H1 (cell line): Measurements from ENCODE around the gene TSHB.

Source experiments
- CHD1 ChIP-seq: IDR thresholded peaks from 2 replicates; pipeline ENCODE4 v1.6.1; 2012; ENCODE audit warnings: low read depth, low read length, improper control_type of control experiment
- CHD2 ChIP-seq: IDR thresholded peaks from 2 replicates; pipeline ENCODE4 v1.6.1; 2012; ENCODE audit warnings: low read length, improper control_type of control experiment
- EP300 ChIP-seq, 2 experiments: IDR thresholded peaks; 1 replicate in 1 of 2; 2 replicates in 1 of 2; pipeline ENCODE4 v1.6.1; 2011 to 2012; ENCODE audit warnings: low read depth in 2 of 2, low read length in 2 of 2, mild to moderate bottlenecking in 2 of 2, borderline replicate concordance in 1 of 2, inconsistent platforms in 1 of 2, moderate library complexity in 1 of 2
- EZH2 ChIP-seq: fragments of 200-600 bp; sonication (generic); IDR thresholded peaks from 2 replicates; pipeline ENCODE4 v1.7.1; 2012; ENCODE audit warnings: low read depth, mild to moderate bottlenecking, moderate library complexity, low read length, inconsistent platforms; ENCODE audit not compliant: severe bottlenecking
- JUND ChIP-seq: IDR thresholded peaks from 2 replicates; pipeline ENCODE4 v1.6.1; 2011; ENCODE audit warnings: mild to moderate bottlenecking, improper control_type of control experiment, low read length
- POLR2A ChIP-seq, 2 experiments: IDR thresholded peaks; 1 replicate in 1 of 2; 2 replicates in 1 of 2; pipeline ENCODE4 v1.6.1; 2011; ENCODE audit warnings: low read depth in 2 of 2, low read length in 2 of 2, mild to moderate bottlenecking in 2 of 2; ENCODE audit errors: control extremely low read depth in 1 of 2
- POLR2AphosphoS5 ChIP-seq: IDR thresholded peaks from 2 replicates; pipeline ENCODE4 v1.6.1; 2011; ENCODE audit warnings: low read depth, low read length
- POU5F1 ChIP-seq: IDR thresholded peaks from 2 replicates; pipeline ENCODE4 v1.6.1; 2011; ENCODE audit warnings: low read depth, mild to moderate bottlenecking, low read length, moderate library complexity
- RAD21 ChIP-seq, 2 experiments: IDR thresholded peaks in 1 of 2; conservative IDR thresholded peaks in 1 of 2; 2 replicates each; pipeline ENCODE4 v1.6.1; 2011; ENCODE audit warnings: low read depth in 2 of 2, low read length in 2 of 2, improper control_type of control experiment in 1 of 2, inconsistent platforms in 1 of 2, mild to moderate bottlenecking in 1 of 2, moderate library complexity in 1 of 2
- SIN3A ChIP-seq, 2 experiments: IDR thresholded peaks in 1 of 2; conservative IDR thresholded peaks in 1 of 2; 2 replicates each; pipeline ENCODE4 v1.6.1; 2011 to 2012; ENCODE audit warnings: low read length in 2 of 2, improper control_type of control experiment in 1 of 2, low read depth in 1 of 2, mild to moderate bottlenecking in 1 of 2
- YY1 ChIP-seq: IDR thresholded peaks from 2 replicates; pipeline ENCODE4 v1.6.1; 2011; ENCODE audit warnings: low read depth, mild to moderate bottlenecking, low read length
- TF ChIP-seq, protein P1 (sequence below), 3 experiments: IDR thresholded peaks; 1 replicate in 2 of 3; 2 replicates in 1 of 3; pipeline versions ENCODE4 v1.5.1 to v1.6.1; 2011; ENCODE audit warnings: low read length in 3 of 3, mild to moderate bottlenecking in 3 of 3, inconsistent platforms in 2 of 3, low read depth in 1 of 3, moderate library complexity in 1 of 3; ENCODE audit not compliant: insufficient read depth in 1 of 3; ENCODE audit errors: control extremely low read depth in 1 of 3
- TF ChIP-seq, protein P2 (sequence below): IDR thresholded peaks from 2 replicates; pipeline ENCODE4 v1.6.1; 2012; ENCODE audit warnings: inconsistent platforms

DNA sequence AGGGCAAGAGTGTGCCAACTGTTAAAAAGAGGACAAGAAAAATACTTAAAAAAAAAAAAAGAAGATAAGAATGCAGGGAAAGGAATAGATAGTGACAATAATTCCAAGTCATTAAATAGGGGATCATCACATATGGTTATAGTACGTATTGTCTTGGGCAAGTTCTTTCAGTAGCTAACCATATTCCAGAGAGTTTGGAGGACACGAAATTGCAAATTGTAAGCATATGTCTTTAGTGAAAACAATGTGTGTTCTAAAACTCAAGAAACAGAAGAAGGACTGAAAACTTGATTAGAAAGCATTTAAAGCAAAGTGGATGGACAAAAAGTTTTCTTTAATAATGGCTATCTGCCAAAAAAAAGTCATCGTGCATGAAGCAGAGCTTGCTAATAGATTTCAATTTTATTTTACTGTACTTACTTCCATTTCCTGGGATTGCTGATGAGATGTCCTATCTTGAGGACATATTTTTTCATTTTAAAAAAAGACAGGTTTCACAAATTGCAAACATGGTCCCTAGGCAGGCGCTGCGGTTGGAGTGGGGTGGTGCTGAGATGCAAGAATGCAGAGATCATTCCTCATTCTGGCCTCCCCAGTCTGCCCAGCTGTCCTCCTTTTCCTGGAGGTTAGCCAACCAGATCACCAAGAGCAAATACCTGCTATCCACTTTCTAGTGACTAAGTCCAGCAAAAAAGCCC is 47.8 kb downstream of the TSHB start:
- TF ChIP-seq POLR2AphosphoS5 (no peak), EP300 (IDR thresholded peaks at IDR 0.05; ENCODE audit: borderline replicate concordance in 1 of 2, low read depth in 2 of 2, low read length in 2 of 2) (no peak), POLR2A (IDR thresholded peaks at IDR 0.05; ENCODE audit: control extremely low read depth in 1 of 2, low read depth in 2 of 2, low read length in 2 of 2) (no peak), POU5F1 (no peak), CHD1 (no peak), RAD21 (IDR thresholded peaks at IDR 0.05 in 1 of 2, conservative IDR thresholded peaks at IDR 0.05 in 1 of 2; ENCODE audit: low read depth in 2 of 2, low read length in 2 of 2) (no peak), SIN3A (conservative IDR thresholded peaks at IDR 0.05 in 1 of 2, IDR thresholded peaks at IDR 0.05 in 1 of 2; ENCODE audit: low read depth in 1 of 2, low read length in 2 of 2) (no peak), JUND (no peak), CHD2 (no peak), EZH2 (no peak), YY1 (no peak)
- TF ChIP-seq, protein P1, sequence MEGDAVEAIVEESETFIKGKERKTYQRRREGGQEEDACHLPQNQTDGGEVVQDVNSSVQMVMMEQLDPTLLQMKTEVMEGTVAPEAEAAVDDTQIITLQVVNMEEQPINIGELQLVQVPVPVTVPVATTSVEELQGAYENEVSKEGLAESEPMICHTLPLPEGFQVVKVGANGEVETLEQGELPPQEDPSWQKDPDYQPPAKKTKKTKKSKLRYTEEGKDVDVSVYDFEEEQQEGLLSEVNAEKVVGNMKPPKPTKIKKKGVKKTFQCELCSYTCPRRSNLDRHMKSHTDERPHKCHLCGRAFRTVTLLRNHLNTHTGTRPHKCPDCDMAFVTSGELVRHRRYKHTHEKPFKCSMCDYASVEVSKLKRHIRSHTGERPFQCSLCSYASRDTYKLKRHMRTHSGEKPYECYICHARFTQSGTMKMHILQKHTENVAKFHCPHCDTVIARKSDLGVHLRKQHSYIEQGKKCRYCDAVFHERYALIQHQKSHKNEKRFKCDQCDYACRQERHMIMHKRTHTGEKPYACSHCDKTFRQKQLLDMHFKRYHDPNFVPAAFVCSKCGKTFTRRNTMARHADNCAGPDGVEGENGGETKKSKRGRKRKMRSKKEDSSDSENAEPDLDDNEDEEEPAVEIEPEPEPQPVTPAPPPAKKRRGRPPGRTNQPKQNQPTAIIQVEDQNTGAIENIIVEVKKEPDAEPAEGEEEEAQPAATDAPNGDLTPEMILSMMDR (IDR thresholded peaks at IDR 0.05; ENCODE audit: control extremely low read depth in 1 of 3, insufficient read depth in 1 of 3, low read depth in 1 of 3, low read length in 3 of 3), result no peak
- TF ChIP-seq, protein P2, sequence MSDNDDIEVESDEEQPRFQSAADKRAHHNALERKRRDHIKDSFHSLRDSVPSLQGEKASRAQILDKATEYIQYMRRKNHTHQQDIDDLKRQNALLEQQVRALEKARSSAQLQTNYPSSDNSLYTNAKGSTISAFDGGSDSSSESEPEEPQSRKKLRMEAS, result no peak
